ENCODE data around the gene RUVBL1.

RUVBL1 gene

DNA sequence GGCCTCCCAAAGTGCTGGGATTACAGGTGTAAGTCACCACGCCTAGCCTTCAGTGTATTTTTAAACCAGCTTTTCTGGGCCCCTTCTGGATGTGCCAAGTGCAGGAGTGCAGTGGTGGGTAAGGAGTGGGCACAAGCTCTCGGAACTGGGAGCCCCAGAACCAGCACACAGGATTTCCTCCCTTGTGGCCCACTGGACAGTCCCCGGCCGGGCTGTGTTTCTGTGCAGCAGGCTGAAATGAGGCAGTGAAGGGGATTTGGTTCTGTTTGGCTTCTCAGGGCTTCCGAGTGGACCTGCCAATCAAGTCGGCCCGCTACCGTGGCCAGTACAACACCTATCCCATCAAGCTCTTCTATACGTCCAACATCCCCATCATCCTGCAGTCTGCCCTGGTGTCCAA is 56.9 kb downstream of the RUVBL1 start:
- no peak for DNase-seq

GRCh38 chr3:128066114-128066513 is 57.5 kb downstream of the RUVBL1 start:
- DNase-seq = no peak

DNA sequence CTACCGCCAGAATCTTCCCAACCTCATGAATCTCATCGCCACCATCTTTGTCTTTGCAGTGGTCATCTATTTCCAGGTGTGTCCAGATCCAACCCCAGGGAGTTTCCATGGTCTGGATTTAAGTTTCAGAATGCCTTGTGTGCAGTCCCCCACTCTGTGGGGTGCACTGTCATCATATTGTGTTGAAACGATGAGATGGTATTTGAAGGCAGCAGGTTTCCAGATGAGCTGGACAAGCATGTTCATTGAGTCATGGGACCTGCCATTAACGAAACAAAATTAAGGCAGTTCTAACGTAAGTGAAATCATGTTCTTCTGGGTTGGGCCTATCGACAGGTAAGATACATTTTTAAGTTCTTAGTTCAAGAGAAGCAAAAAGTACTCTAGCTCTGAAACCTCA is 58.6 kb downstream of the RUVBL1 start:
- no peak for DNase-seq

GRCh38 chr3:128063865-128064264 is 59.7 kb downstream of the RUVBL1 start:
- DNase-seq = no peak

DNA sequence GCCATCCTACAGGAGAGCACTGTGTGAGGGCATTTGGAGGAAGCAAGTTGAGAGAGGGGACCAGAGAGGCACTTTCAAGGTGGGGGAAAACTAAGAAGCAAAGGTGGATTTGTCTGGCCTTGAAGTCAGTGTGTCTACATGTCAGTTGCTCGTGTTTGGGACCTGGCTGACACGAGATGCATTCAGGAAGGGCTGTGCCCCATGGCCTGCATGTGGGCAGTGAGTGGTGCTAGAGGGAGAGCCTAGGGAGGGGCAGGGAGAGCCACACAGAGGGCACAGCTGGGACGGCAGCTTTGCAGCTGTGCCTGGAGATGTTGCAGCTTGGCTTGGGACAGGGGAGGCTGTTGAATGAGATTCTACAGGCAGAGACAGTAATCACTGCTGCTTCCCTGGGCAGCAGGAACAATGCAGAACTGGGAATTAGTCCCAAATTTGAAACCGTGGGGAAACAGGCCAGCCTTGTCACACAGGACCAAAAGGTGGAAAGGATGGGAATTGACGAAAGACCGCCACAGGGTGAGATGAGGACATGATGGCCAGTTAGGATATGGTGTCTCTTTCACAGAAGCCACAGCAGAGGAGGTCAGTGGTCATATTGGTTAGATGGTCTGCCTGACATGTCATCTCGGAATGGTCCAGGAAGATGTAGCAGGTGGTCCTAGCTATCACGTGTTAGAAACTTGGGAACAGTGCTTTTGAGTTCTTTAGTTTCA is 61.4 kb downstream of the RUVBL1 start:
- DNase-seq = no peak

DNA sequence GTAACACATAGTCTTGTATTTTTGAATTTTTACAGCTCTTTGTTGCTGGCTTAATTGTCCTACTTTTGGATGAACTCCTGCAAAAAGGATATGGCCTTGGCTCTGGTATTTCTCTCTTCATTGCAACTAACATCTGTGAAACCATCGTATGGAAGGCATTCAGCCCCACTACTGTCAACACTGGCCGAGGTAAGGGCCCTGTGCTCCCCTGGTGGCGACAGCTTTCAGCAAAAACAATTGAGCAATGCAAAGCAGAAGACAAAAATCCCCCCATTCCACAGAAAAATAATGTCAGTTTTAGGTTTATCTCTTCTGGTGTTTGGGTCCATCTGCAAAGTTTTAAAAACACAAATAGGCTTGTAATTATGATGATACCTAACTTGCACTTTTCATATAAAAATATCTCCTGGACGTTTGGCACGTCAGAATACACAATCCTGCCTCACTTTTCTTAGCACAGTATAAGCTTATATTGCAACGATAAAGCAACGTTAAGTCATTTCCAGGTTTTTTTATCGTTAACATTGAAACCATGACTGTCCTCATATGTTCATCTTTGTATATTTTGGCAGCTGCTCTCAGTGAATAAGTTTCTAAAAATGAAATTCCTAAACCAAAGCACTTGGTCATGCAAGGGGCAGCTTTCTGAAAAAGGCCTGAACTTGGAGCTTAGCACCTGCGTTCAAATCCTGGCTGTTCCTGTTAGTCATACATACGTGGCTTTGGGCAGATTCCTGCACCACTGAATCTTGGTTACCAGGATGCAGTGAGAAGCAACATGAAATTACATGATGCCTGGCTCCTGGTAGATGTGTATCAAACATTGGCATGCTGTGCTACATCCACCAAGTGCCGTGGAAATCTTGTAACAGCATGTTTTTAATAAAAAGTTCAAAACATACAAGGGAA is 62.9 kb downstream of the RUVBL1 start:
- no peak for DNase-seq

DNA sequence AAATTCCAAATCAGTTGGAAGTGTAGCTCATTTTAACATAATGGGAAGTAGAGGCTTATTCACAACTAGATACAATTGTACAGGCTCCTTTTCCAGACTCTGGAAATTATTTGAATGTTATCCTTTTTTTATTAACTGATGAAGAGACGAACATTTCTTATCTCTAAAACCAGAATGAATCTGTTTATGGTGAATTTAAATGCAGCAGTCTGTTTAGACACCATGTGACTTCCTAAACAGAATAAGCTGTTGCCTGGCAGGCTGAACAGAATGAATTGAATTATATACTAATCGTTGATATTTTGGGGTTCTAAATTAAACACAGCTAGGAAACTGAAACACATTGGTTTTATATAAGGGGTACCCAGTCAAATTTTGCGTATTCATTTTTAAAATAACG is 67.4 kb downstream of the RUVBL1 start:
- no peak for DNase-seq

- DNase-seq = no peak
Observed at GRCh38 chr3:128054367-128054766, 69.2 kb downstream of the RUVBL1 start.

- DNase-seq = no peak
Observed at GRCh38 chr3:128053614-128054013, 70.0 kb downstream of the RUVBL1 start.

- DNase-seq = peak; percentile 34 to 53
Observed at GRCh38 chr3:128052595-128053351, 70.8 kb downstream of the RUVBL1 start.

DNA sequence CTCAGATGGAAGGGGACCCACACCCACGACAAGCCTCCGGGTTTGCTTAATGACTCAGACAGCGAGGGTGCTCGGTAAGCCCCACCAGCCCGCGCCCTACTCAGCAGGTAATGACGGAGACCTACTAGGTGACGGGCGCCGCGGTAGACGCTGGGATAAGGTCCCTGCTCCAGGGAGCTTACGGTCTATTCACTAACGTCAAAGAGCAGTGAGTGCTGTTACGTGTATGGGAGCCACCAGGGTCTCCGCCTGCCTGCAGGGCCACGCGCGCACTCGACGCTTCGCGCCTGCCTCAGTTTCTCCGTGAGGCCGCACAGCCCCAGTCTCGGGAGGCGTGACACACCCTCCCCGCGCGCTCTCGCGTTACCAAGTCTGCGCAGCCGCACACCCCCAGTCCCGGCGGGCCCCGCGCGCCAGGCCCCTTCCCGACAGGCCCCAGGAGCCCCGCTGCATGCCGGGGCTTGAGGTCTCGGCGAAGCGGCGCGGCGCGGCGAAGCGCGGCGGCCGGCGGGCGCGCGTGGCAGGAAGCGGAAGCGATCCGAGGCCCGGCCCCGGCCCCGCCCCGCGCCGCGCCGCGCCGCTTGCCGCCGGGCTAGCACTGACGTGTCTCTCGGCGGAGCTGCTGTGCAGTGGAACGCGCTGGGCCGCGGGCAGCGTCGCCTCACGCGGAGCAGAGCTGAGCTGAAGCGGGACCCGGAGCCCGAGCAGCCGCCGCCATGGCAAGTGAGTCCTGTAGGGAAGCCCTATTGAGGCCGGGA is 71.6 kb downstream of the RUVBL1 start, which contains the start of gene SEC61A1:
Gene SEC61A1, plus strand, starts transcription at position 601 of the 758 bp plus-strand sequence. Its CDS starts 116 bp downstream, at position 717.
- peak; percentile 95 to 97 for DNase-seq

DNA sequence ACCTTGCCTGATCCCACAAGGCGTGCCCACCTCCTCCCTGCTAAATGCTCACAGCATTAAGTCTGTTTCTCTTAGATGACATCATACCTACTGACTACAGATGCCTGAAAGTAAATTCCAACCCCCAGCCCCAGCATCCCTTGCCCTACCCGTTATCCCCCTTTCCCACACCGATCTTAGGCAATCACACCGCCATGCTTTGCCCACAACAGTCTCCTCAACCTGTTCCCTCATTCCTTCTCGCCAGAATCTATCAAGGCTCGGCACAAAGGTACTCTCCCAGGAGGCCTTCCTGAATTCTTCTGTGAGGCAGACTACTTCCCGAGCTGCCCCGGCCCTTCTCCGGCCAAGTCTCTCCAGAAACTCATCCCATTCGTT is 72.2 kb downstream of the RUVBL1 start:
- DNase-seq = no peak

GRCh38 chr3:128050597-128050996 is 73.0 kb downstream of the RUVBL1 start:
- no peak for DNase-seq

- no peak for DNase-seq
Observed at GRCh38 chr3:128041344-128041743, 82.3 kb downstream of the RUVBL1 start.

DNA sequence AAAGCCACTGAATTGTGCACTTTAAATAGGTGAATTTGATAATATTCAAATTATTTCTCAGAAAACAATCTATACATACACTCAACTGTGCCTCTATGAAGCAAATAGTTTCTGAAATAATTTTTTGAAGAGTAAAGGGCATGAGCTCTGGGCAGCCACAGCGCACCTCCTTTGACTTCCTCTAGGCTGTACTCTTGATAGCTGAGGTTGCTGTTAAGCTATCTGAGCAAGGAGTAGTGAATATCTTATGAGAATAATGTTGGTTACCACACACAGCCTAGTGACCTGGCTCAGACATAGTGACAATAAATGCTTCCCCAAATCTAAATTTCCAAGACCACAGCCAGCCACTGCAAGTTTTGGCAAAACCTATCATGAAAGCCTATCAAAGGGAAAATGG is 83.0 kb downstream of the RUVBL1 start:
- no peak for DNase-seq

DNA sequence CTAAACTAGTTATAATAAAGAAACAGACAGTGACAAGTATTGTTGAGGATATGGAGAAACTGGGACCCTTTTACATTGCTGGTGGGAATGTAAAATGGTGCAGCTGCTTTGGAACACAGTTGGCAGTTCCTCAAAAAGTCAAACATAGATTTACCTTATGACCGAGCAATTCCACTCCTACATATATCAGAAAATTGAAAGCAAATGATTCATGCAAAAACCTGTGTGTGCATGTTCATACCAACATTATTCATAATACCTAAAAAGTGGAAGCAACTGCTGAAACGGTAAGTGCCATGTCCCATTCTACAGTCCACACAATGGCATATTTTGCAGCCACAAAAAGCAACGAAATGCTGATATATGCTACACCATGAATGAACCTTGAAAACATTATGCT is 83.6 kb downstream of the RUVBL1 start:
- DNase-seq = no peak

GRCh38 chr3:128036119-128036518 is 87.5 kb downstream of the RUVBL1 start:
- DNase-seq = no peak

GRCh38 chr3:128033102-128033501 is 90.5 kb downstream of the RUVBL1 start:
- no peak for DNase-seq

All from inflammatory macrophage (primary cell).